Gastroesophageal sphincter (tissue), 4 donors: ENCODE data around the gene GSC. TPM values are rescaled to one million over a fixed set of nuclear protein-coding genes. Genes with fewer than 3 reads are reported as not detected.

Source experiments
- ATAC-seq: fragments of 150-250 bp; one replicate; pipeline ENCODE4 v1.9.1; 2016; ENCODE audit warnings: mild to moderate bottlenecking, moderate library complexity
- H3K27ac ChIP-seq, 4 donors: fragments of 200-600 bp; sonication (generic) in 3 of 4; 1 replicate in 3 of 4; 2 replicates in 1 of 4; pipeline ENCODE4 v1.5.1; 2016 to 2019
- H3K27me3 ChIP-seq: fragments of 200-600 bp; sonication (generic); one replicate; pipeline ENCODE4 v1.5.1; 2019
- H3K36me3 ChIP-seq, 2 donors: fragments of 200-600 bp; sonication (generic); one replicate each; pipeline ENCODE4 v1.5.1; 2019; ENCODE audit warnings: control low read depth in 1 of 2
- H3K4me1 ChIP-seq, 3 donors: fragments of 200-600 bp; sonication (generic); 1 replicate in 2 of 3; 2 replicates in 1 of 3; pipeline ENCODE4 v1.5.1; 2016 to 2019; ENCODE audit warnings: control low read depth in 2 of 3
- H3K4me3 ChIP-seq, 2 donors: fragments of 200-600 bp; sonication (generic); one replicate each; pipeline ENCODE4 v1.5.1; 2019; ENCODE audit warnings: mild to moderate bottlenecking in 1 of 2, moderate library complexity in 1 of 2
- H3K9me3 ChIP-seq, 3 donors: fragments of 200-600 bp; sonication (generic); one replicate each; pipeline ENCODE4 v1.5.1; 2017 to 2019; ENCODE audit warnings: control low read depth in 2 of 3
- EP300 ChIP-seq: sonication (generic); formaldehyde crosslinking; IDR thresholded peaks from one replicate; pipeline ENCODE4 v1.6.1; 2017; ENCODE audit warnings: antibody characterized with exemption, mild to moderate bottlenecking
- POLR2A ChIP-seq, 2 donors: fragments of 450-650 bp; IDR thresholded peaks; one replicate each; pipeline ENCODE4 v1.6.1; 2017; ENCODE audit warnings: antibody characterized with exemption in 2 of 2, mild to moderate bottlenecking in 2 of 2, moderate library complexity in 1 of 2
- POLR2AphosphoS5 ChIP-seq: sonication (generic); formaldehyde crosslinking; IDR thresholded peaks from one replicate; pipeline ENCODE4 v1.6.1; 2017; ENCODE audit warnings: antibody characterized with exemption
- WGBS, 2 donors: methylation state at CpG; one replicate each; pipeline ENCODE4 v1.1.5; 2018; ENCODE audit warnings: low coverage in 1 of 2; 5-methylcytosine and 5-hydroxymethylcytosine counted together
- total RNA-seq, 4 donors: library from RNA; depleted of rRNA; stranded (reverse); fragments of >200 nt; gene quantifications; one replicate each; pipeline ENCODE4 v1.1.0, GENCODE V29; 2016
- TF ChIP-seq, protein P1 (sequence below), 4 experiments: fragments of 200-600 bp in 2 of 4; fragments of 450-650 bp in 2 of 4; sonication (generic) in 1 of 4; IDR thresholded peaks; one replicate each; pipeline ENCODE4 v1.5.1; 2017 to 2019; ENCODE audit warnings: antibody characterized with exemption in 4 of 4, mild to moderate bottlenecking in 2 of 4, moderate library complexity in 2 of 4

Gene GSC
- total RNA-seq, 4 donors from 2014 or later, result 3.5 TPM; not detected in 3

- Histone ChIP-seq H3K4me3 (no peak overlapping the region), H3K27ac (no peak overlapping the region), H3K4me1 (peaks cover 0 to 3% (median 0%) of the 10 kb centered on the region in 3 donors), H3K9me3 (no peaks in the 10 kb centered on the region), H3K36me3 (no peaks in the 10 kb centered on the region), H3K27me3 (peaks cover 89% of the 10 kb centered on the region)
- 78 to 79% methylated on average over 6 to 7 of the region's 7 CpGs for WGBS, 2 donors
- TF ChIP-seq POLR2A (IDR thresholded peaks at IDR 0.05), result no peak
- TF ChIP-seq, protein P1, sequence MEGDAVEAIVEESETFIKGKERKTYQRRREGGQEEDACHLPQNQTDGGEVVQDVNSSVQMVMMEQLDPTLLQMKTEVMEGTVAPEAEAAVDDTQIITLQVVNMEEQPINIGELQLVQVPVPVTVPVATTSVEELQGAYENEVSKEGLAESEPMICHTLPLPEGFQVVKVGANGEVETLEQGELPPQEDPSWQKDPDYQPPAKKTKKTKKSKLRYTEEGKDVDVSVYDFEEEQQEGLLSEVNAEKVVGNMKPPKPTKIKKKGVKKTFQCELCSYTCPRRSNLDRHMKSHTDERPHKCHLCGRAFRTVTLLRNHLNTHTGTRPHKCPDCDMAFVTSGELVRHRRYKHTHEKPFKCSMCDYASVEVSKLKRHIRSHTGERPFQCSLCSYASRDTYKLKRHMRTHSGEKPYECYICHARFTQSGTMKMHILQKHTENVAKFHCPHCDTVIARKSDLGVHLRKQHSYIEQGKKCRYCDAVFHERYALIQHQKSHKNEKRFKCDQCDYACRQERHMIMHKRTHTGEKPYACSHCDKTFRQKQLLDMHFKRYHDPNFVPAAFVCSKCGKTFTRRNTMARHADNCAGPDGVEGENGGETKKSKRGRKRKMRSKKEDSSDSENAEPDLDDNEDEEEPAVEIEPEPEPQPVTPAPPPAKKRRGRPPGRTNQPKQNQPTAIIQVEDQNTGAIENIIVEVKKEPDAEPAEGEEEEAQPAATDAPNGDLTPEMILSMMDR (IDR thresholded peaks at IDR 0.05), result no peak
- no peak for ATAC-seq
Measured at GRCh38 chr14:94762431-94762830, 7.5 kb downstream of the GSC start.

DNA sequence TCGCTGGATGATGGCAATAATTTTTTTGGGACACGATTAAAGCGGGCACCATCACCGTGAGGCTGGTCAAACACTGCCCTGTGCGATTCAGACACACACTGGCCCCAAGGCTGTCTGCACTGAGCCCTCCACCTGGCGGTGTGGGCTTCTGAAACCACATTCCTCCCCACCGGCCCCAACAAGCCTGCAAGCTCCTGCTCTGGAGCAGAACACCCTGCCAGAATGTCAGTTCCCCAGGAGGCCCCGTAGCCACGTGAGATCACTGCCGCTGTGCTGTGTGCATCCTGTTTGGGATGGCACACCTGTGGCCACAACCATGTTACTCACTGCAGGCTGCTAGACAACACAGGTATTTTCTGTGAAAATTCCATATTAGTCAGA lies 7.9 kb downstream of the GSC start:
- H3K27ac ChIP-seq, result no peak overlapping the region
- no peaks in the 10 kb centered on the region for H3K4me1 ChIP-seq
- ATAC-seq, result no peak
- WGBS, 2 donors, result 50% methylated on average over 3 of the region's 10 CpGs; no CpG with 5 or more reads in 1 of the 2 donors
- H3K4me3 ChIP-seq, result no peak overlapping the region
- H3K36me3 ChIP-seq, result no peaks in the 10 kb centered on the region
- TF ChIP-seq EP300 (no peak), POLR2A (IDR thresholded peaks at IDR 0.05) (no peak), POLR2AphosphoS5 (no peak)
- TF ChIP-seq, protein P1 (IDR thresholded peaks at IDR 0.05), result no peak
- no peaks in the 10 kb centered on the region for H3K9me3 ChIP-seq
- H3K27me3 ChIP-seq, result peaks cover 85% of the 10 kb centered on the region

- ATAC-seq, result peak; percentile 84
- no peak overlapping the region for H3K4me3 ChIP-seq
- 53 to 60% methylated on average over 10 to 12 of the region's 12 CpGs for WGBS, 2 donors
- H3K27ac ChIP-seq, result no peak overlapping the region
- H3K4me1 ChIP-seq, result no peaks in the 10 kb centered on the region
- no peaks in the 10 kb centered on the region for H3K36me3 ChIP-seq
- H3K9me3 ChIP-seq, result no peaks in the 10 kb centered on the region
- peaks cover 80% of the 10 kb centered on the region for H3K27me3 ChIP-seq
- TF ChIP-seq POLR2A (IDR thresholded peaks at IDR 0.05) (no peak), POLR2AphosphoS5 (peak; percentile 8)
Measured at GRCh38 chr14:94761348-94761996, 8.4 kb downstream of the GSC start.

- H3K36me3 ChIP-seq, result no peaks in the 10 kb centered on the region
- no peak overlapping the region for H3K27ac ChIP-seq
- ATAC-seq, result no peak
- no peak overlapping the region for H3K4me3 ChIP-seq
- H3K4me1 ChIP-seq, result no peaks in the 10 kb centered on the region
- H3K9me3 ChIP-seq, result no peaks in the 10 kb centered on the region
- peaks cover 33% of the 10 kb centered on the region for H3K27me3 ChIP-seq
- no peak for TF ChIP-seq EP300
- TF ChIP-seq, protein P1 (IDR thresholded peaks at IDR 0.05), result no peak
- TF ChIP-seq POLR2A (IDR thresholded peaks at IDR 0.05), result no peak
- no peak for TF ChIP-seq POLR2AphosphoS5
- 43 to 44% methylated on average over 2 to 3 of the region's 3 CpGs for WGBS, 2 donors
Measured at GRCh38 chr14:94756310-94756882, 13.5 kb downstream of the GSC start.

GRCh38 chr14:94754391-94754942 lies 15.4 kb downstream of the GSC start:
- H3K9me3 ChIP-seq, result no peaks in the 10 kb centered on the region
- H3K4me3 ChIP-seq, result no peak overlapping the region
- TF ChIP-seq POLR2AphosphoS5, result no peak
- TF ChIP-seq POLR2A (IDR thresholded peaks at IDR 0.05), result no peak
- TF ChIP-seq, protein P1 (IDR thresholded peaks at IDR 0.05), result no peak
- TF ChIP-seq EP300, result no peak
- no peaks in the 10 kb centered on the region for H3K36me3 ChIP-seq
- H3K27ac ChIP-seq, result no peak overlapping the region
- peaks cover 26% of the 10 kb centered on the region for H3K27me3 ChIP-seq
- no peaks in the 10 kb centered on the region for H3K4me1 ChIP-seq
- 78 to 82% methylated on average over 2 to 5 of the region's 6 CpGs for WGBS, 2 donors
- ATAC-seq, result no peak
